PFSK-1 (cell line): Measurements from ENCODE around the gene BEST1.

Source experiments
- POLR2AphosphoS5 ChIP-seq: IDR thresholded peaks from 2 replicates; pipeline ENCODE4 v1.6.1; 2012; ENCODE audit warnings: low read depth, mild to moderate bottlenecking, control low read depth, low read length, moderate library complexity
- SIN3A ChIP-seq: IDR thresholded peaks from 2 replicates; pipeline ENCODE4 v1.6.1; 2012; ENCODE audit warnings: mild to moderate bottlenecking, low read length, moderate library complexity, borderline replicate concordance; ENCODE audit not compliant: insufficient read depth
- TAF1 ChIP-seq: IDR thresholded peaks from 2 replicates; pipeline ENCODE4 v1.6.1; 2012; ENCODE audit warnings: low read length, control low read depth, borderline replicate concordance; ENCODE audit not compliant: insufficient read depth

GRCh38 chr11:61940466-61940865 lies 9.7 kb upstream of the BEST1 start:
- no peak for TF ChIP-seq TAF1
- no peak for TF ChIP-seq SIN3A
- TF ChIP-seq POLR2AphosphoS5: no peak
